ENCODE results near the gene NFE2L3.
A peak's percentile ranks its signal among the peaks of the same experiment; 100 is the strongest.

NFE2L3 gene

DNA sequence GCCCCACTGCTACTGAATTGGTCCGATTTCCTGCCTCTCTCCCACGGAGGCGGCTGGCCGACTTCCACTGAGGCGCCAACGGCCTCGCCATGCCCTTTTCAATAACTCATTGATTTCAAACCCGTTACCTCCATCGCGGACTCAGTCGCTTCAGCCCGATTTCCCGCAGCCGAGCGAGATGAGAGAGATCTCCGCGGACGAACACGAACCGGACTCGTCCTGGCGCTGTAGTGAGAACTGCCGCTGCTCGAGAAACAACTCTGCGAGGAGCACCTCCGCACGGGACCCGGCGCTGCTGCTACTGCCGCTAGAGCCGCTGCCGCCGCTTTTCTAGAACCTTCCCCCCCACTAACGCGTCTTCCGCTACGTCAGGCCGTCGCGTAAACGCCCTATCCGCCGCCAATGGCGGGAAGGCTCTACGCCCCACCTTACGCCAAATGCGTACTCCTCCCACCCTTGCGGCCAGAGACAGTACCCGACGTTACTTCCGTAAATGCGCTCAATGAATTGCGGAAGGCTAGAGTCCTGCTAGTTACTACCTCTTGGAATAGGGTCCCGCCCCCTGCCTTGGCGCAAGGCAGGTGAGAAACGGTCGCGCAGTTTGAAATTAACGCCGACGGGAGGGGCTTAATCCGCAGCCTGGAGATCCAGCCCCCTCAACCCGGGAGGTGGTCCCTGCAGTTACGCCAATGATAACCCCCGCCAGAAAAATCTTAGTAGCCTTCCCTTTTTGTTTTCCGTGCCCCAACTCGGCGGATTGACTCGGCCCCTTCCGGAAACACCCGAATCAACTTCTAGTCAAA is 48.6 kb downstream of the NFE2L3 start, which contains the start of gene HNRNPA2B1:
Gene HNRNPA2B1 (minus strand): TSS at position 303 of the 803 bp plus-strand sequence. CDS start 169 bp downstream, at position 134.
- peak; percentile 99 to 100 (median 100) for DNase-seq

DNA sequence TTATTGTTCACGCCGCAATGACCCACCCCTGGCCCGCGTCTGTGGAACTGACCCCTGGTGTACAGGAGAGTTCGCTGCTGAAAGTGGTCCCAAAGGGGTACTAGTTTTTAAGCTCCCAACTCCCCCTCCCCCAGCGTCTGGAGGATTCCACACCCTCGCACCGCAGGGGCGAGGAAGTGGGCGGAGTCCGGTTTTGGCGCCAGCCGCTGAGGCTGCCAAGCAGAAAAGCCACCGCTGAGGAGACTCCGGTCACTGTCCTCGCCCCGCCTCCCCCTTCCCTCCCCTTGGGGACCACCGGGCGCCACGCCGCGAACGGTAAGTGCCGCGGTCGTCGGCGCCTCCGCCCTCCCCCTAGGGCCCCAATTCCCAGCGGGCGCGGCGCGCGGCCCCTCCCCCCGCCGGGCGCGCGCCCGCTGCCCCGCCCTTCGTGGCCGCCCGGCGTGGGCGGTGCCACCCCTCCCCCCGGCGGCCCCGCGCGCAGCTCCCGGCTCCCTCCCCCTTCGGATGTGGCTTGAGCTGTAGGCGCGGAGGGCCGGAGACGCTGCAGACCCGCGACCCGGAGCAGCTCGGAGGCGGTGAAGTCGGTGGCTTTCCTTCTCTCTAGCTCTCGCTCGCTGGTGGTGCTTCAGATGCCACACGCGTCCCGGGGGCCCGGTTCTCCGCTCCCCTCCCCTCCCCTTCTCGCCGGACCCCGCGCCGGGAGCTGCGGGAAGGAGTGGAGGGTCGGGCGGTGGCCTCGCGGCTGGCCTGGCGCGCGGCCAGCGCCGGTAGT is 49.4 kb downstream of the NFE2L3 start, which contains the start of gene CBX3:
Gene CBX3 (plus strand): TSS at position 499 of the 772 bp plus-strand sequence. CDS start 1,254 bp downstream, outside the sequence.
- DNase-seq, result peak; percentile 95 to 99 (median 98)

DNA sequence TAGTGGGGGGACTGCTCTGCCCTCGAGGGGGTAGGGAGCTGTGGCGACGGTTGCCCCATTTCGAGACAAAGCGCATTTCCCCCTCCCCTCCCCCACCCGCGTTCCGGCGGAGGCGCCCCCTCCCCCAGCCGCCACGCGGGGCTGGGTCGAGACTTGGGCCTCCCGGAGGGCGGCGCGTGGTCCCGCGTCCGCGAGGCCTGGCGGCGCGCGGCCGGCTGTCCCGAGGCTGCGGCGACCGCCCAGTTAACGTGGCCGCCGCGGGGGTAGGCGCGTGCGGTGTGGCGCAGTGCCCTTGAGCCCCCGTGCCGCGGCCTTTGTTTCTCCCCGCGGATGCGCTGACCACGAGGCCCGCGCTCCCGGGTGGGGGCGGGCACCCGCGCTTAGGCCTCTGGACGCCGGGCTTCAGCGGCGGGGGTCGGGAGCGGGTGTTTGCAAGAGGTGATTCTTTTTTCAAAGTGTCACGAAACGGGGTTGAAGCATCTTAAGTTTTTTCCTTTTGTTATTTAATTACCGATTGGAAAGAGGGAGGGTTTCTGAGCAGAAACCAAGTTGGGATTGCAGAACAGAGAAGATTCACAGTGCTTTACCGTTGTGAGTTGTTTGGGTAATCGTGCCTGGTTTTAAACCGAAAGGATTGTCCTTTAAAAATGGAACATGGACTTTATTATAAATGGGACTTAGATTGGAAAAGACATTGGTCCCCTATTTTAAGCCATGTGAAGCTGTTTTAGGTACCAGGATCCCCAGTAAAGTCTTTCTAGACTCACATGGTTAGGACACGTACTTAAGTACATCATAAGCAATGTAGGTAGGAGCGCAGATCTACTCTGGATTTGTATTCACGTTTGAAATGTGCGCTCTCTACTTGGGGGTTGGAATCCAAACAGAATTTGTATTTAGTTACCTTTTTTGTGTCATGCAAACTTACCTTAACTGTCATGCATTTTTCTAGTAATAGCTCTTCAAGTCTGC is 50.3 kb downstream of the NFE2L3 start:
- peak; percentile 49 to 90 (median 85) for DNase-seq

DNA sequence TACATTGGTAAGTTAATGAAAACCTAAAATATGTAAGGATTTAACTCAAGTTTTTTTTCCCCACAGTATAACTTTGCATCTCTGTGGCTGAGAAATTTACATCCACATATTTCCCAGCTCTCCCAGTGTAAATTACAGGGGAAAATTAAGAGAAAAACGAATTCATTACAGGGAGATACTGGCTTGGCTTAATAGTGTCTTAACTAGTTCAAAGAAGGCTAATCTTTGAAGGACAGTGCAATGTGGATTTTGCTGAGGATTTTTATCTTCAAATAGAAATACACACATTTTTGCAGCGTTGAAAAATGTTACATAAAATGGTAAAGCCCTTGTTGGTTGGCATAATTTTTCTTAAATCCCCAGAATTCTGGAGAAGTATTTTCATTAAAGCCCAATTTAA is 51.0 kb downstream of the NFE2L3 start:
- no peak for DNase-seq

DNA sequence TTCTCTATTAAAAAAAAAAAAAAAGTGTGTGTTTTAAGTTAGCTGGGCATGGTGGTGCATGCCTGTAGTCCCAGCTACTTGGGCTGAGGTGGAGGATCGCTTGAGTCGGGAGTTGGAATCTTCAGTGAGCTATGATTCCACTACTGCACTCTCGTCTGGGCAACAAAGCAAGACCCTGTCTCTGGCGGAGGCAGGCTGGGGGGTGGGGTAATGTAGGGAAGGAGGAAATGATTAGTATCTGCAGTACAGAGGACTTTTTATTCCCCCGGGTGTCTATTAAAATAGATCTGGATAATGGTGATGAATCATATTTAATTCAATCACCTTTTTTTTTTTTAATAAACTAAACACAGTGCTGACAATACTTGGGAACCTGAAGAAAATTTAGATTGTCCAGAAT is 56.0 kb downstream of the NFE2L3 start:
- DNase-seq, result no peak

DNA sequence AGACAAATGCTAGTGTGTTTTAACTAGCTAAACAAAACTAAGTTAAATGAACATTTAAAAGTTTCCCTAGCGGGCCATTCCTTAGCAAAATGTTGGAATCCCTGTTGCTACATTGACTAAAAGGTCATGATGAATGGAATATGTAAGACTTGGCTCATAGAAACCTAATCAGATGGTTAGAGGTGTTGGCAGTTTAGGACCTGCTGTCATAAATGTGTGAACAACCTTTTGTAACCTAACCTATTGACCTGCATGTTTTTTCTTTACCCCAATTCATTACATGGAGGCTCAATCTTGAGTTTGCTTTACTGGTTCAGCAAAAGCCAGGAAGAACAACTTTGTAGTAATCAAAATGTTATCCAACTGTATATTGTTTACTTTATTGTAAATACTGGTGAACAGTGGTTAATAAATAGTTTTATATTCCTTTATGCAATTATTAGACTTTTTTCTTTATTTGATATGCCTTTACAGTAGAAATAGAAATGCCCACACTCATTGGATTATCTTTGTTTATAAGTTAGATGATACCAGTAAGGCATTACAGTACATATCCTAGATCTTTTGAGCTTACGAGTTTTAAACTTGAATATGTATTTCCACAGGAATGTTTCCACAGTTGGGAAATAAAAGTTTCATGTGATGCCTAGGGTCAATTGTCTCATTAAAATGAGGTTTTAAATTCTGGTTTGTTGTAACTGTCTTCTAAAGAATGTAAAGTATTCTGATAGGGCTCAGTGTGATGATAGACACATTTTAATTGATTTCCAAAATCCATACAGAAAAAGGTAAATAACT is 61.1 kb downstream of the NFE2L3 start:
- DNase-seq, result no peak

DNA sequence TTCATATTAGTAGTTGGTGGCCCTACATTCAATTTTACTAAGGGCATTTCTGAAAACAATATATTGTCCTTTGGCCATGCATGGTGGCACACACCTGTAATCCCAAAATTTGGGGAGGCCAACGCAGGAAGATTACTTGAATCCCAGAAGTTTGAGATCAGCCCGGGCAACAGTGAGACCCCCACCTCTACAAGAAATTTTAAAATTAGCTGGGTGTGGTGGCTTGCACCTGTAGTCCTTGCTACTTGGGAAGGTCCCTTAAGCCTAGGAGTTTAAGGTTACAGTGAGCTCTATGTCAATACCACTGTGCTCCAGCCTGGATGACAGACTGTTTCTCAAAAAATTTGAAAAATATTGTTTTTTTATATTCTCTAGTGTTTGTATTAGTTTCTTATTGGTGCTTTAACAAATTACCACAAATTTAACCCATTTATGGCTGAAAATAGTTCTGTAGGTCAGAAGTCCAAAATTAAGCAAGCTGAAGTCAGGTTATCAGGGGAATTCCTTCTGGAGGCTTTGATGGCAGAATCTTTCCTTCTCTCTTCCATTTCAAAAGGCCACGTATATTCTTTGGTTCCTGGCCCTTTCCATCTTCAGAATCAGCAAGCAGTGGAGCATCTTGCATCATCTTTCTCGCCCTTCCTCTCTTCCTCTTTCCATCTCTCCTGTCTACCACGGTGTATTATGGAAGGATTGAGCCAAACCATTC is 62.0 kb downstream of the NFE2L3 start:
- no peak for DNase-seq

DNA sequence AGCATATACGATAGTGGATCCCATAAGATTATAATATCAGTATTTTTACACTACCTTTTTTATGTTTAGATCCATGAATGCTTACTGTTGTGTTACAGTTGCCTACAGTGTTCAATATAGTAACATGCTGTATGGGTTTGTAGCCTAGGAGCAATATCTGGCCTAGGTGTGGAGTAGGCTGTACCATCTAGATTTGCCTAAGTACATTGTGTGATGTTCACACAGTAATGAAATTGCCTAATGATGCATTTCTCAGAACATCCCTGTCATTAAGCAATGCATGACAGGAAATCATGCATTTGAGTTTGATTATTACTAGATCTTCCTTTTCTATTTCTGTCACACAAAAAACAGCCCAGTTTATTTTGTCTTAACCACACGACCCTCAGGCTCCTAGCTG is 64.1 kb downstream of the NFE2L3 start:
- no peak for DNase-seq

DNA sequence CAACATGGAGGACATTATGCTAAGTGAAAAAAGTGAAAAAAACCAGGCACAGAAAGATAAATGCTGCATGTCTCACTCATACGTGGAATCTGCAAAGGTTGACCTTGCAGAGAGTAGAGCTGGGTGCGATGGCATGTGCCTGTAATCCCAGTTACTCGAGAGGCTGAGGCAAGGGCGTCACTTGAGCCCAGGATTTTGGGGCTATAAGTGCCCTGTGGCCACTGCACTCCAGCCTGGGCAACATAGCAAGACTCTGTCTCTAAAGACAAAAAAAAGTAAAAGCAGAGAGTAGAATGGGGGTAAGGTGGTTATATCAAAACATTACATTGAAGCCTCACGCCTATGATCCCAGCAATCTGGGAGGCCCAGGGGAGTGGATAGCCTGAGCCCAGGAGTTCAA is 72.4 kb downstream of the NFE2L3 start:
- DNase-seq, result no peak

DNA sequence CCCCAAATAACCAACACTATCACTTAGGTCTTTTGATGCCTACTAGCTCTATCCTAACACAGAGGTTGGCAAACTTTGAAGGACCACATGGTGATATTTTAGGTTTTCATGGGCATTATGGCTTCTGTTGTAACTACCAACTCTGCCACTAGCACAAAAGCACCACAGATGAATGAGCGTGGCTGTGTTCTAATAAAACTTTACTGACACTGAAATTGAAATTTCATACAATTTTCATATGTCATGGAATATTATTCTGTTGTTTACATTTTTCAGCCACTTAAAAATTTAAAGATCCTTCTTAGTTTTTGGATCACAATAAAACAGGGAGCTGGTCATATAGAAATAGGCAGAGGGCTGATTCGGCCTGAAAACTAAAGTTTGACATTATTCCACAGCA is 76.0 kb downstream of the NFE2L3 start:
- no peak for DNase-seq

DNA sequence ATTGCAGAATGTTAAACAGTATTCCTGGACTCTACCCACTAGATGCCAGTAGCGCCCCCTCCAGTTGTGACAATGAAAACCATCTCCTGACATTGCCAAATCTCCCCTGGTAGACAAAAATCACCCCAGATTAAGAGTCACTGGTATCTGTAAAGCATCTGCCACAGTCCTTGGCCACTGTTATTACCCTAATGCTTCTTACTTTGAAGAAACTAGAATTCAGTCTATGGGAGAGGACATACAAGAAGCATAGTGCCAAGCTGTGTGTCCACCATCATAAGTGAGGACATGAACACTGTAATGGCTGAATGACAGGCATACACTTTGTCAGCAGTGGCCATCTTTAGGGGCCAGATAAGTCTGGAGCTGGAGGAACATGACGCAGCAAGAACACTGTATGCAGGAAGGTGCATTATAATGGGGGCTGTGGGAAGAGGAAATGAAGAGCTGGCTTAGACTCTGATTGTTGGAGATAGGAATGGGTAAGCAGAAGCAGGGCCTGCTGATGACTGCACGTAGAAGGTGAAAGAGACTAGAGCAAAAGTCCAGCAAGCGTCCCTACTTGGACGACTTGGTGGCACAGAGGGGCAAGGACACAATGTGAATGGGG is 82.0 kb downstream of the NFE2L3 start:
- DNase-seq, result no peak
